H9 (cell line): Measurements from ENCODE around the gene CEACAM16. TPM values are rescaled to one million over a fixed set of nuclear protein-coding genes. Genes with fewer than 3 reads are reported as not detected.
"Not testable (repeated sequence)": the region's sequence is repeated elsewhere in the genome, so short reads cannot be mapped to it uniquely, and the experiment has no call there.

ENCODE experiments used
- DNase-seq: peaks from one replicate; pipeline ENCODE4 v3.0.0-alpha.2; 2017
- H2AFZ ChIP-seq: one replicate; pipeline ENCODE4 v1.6.1; 2013; ENCODE audit warnings: mild to moderate bottlenecking, low read length, control low read depth, moderate library complexity
- H2AK5ac ChIP-seq: 2 replicates; pipeline ENCODE4 v1.6.1; 2013; ENCODE audit warnings: low read length, control low read depth, mixed read lengths; ENCODE audit not compliant: insufficient read length
- H2BK120ac ChIP-seq: one replicate; pipeline ENCODE4 v1.6.1; 2013; ENCODE audit warnings: low read depth, mild to moderate bottlenecking, low read length, control low read depth, inconsistent platforms; ENCODE audit not compliant: poor library complexity, severe bottlenecking
- H2BK12ac ChIP-seq: 2 replicates; pipeline ENCODE4 v1.6.1; 2013; ENCODE audit warnings: low read length, control low read depth, mixed read lengths, low read depth; ENCODE audit not compliant: insufficient read length
- H2BK15ac ChIP-seq: 2 replicates; pipeline ENCODE4 v1.6.1; 2013; ENCODE audit warnings: low read depth, low read length, control low read depth
- H2BK20ac ChIP-seq: one replicate; pipeline ENCODE4 v1.6.1; 2013; ENCODE audit warnings: low read depth, mild to moderate bottlenecking, low read length, control low read depth, inconsistent platforms; ENCODE audit not compliant: poor library complexity, severe bottlenecking
- H2BK5ac ChIP-seq: 2 replicates; pipeline ENCODE4 v1.6.1; 2013; ENCODE audit warnings: low read length, control low read depth, mixed read lengths; ENCODE audit not compliant: insufficient read length
- H3K14ac ChIP-seq: 2 replicates; pipeline ENCODE4 v1.6.1; 2013; ENCODE audit warnings: low read length, control low read depth; ENCODE audit not compliant: insufficient read depth
- H3K18ac ChIP-seq: 2 replicates; pipeline ENCODE4 v1.6.1; 2013; ENCODE audit warnings: low read depth, mild to moderate bottlenecking, mixed read lengths, low read length, control low read depth; ENCODE audit not compliant: insufficient read length
- H3K23ac ChIP-seq: 2 replicates; pipeline ENCODE4 v1.6.1; 2013; ENCODE audit warnings: low read length, control low read depth, mixed read lengths, low read depth; ENCODE audit not compliant: insufficient read length
- H3K23me2 ChIP-seq: 2 replicates; pipeline ENCODE4 v1.6.1; 2013; ENCODE audit warnings: low read depth, mild to moderate bottlenecking, mixed read lengths, low read length, control low read depth; ENCODE audit not compliant: insufficient read length, poor library complexity, severe bottlenecking
- H3K27ac ChIP-seq: 2 replicates; pipeline ENCODE4 v1.5.1; 2013; ENCODE audit warnings: low read length, control low read depth, mixed read lengths, low read depth; ENCODE audit not compliant: insufficient read length
- H3K27me3 ChIP-seq: 2 replicates; pipeline ENCODE4 v1.6.1; 2013; ENCODE audit warnings: low read length, control low read depth, inconsistent platforms; ENCODE audit not compliant: insufficient read depth
- H3K4ac ChIP-seq: 2 replicates; pipeline ENCODE4 v1.6.1; 2013; ENCODE audit warnings: low read depth, mild to moderate bottlenecking, control low read depth, inconsistent platforms, low read length, moderate library complexity
- H3K4me1 ChIP-seq: 2 replicates; pipeline ENCODE4 v1.6.1; 2013; ENCODE audit warnings: low read length, control low read depth, inconsistent platforms; ENCODE audit not compliant: insufficient read depth
- H3K4me2 ChIP-seq: 2 replicates; pipeline ENCODE4 v1.6.1; 2013; ENCODE audit warnings: low read length, control low read depth, mixed read lengths; ENCODE audit not compliant: insufficient read length, insufficient read depth
- H3K56ac ChIP-seq: 2 replicates; pipeline ENCODE4 v1.6.1; 2013; ENCODE audit warnings: low read depth, mild to moderate bottlenecking, mixed read lengths, low read length, control low read depth; ENCODE audit not compliant: insufficient read length
- H3K79me1 ChIP-seq: 2 replicates; pipeline ENCODE4 v1.6.1; 2013; ENCODE audit warnings: low read depth, mild to moderate bottlenecking, moderate library complexity, low read length, control low read depth, inconsistent platforms; ENCODE audit not compliant: insufficient read depth, poor library complexity, severe bottlenecking
- H3K79me2 ChIP-seq: 2 replicates; pipeline ENCODE4 v1.6.1; 2013; ENCODE audit warnings: low read length, control low read depth, inconsistent platforms; ENCODE audit not compliant: insufficient read depth
- H3K9ac ChIP-seq: 2 replicates; pipeline ENCODE4 v1.6.1; 2013; ENCODE audit warnings: low read length, control low read depth, mixed read lengths; ENCODE audit not compliant: insufficient read length; ENCODE audit errors: extremely low read depth
- H3K9me3 ChIP-seq: one replicate; pipeline ENCODE4 v1.6.1; 2013; ENCODE audit warnings: low read depth, low read length, inconsistent platforms; ENCODE audit not compliant: control insufficient read depth
- H3T11ph ChIP-seq: one replicate; pipeline ENCODE4 v1.6.1; 2013; ENCODE audit warnings: mild to moderate bottlenecking, low read length, control low read depth, inconsistent platforms
- H4K20me1 ChIP-seq: one replicate; pipeline ENCODE4 v1.6.1; 2013; ENCODE audit not compliant: control insufficient read depth, insufficient read length, insufficient read depth
- H4K5ac ChIP-seq: 2 replicates; pipeline ENCODE4 v1.6.1; 2013; ENCODE audit warnings: low read depth, mild to moderate bottlenecking, mixed read lengths, low read length, control low read depth; ENCODE audit not compliant: insufficient read length
- H4K8ac ChIP-seq: replicated peaks from 2 replicates; pipeline ENCODE4 v1.6.1; 2013; ENCODE audit warnings: low read length, control low read depth, mixed read lengths, low read depth; ENCODE audit not compliant: insufficient read length
- H4K91ac ChIP-seq: 2 replicates; pipeline ENCODE4 v1.6.1; 2013; ENCODE audit warnings: low read depth, mild to moderate bottlenecking, moderate library complexity, mixed read lengths, low read length, control low read depth; ENCODE audit not compliant: insufficient read length
- H3K27ac Mint-ChIP-seq, 3 experiments: 2 replicates in 2 of 3; 3 replicates in 1 of 3; pipeline ENCODE4 v1.8.0; 2020 to 2021; ENCODE audit warnings: mixed read lengths in 3 of 3, mild to moderate bottlenecking in 1 of 3, moderate library complexity in 1 of 3
- H3K27me3 Mint-ChIP-seq: 2 replicates; pipeline ENCODE4 v1.8.0; 2021; ENCODE audit warnings: low read depth, mild to moderate bottlenecking, moderate library complexity, mixed read lengths
- H3K36me3 Mint-ChIP-seq, 3 experiments: 2 replicates in 2 of 3; 3 replicates in 1 of 3; pipeline ENCODE4 v1.8.0; 2020 to 2021; ENCODE audit warnings: low read depth in 3 of 3, mixed read lengths in 3 of 3; ENCODE audit not compliant: insufficient read depth in 1 of 3
- H3K4me1 Mint-ChIP-seq, 2 experiments: 2 replicates each; pipeline ENCODE4 v1.8.0; 2020; ENCODE audit warnings: mixed read lengths in 2 of 2
- H3K4me3 Mint-ChIP-seq, 2 experiments: 2 replicates in 1 of 2; 3 replicates in 1 of 2; pipeline ENCODE4 v1.8.0; 2020 to 2021; ENCODE audit warnings: mild to moderate bottlenecking in 2 of 2, mixed read lengths in 2 of 2, moderate library complexity in 1 of 2
- H3K9me3 Mint-ChIP-seq, 2 experiments: 2 replicates in 1 of 2; 3 replicates in 1 of 2; pipeline ENCODE4 v1.8.0; 2020; ENCODE audit warnings: mild to moderate bottlenecking in 2 of 2, mixed read lengths in 2 of 2, moderate library complexity in 1 of 2
- CTCF ChIP-seq: fragments of 200-600 bp; sonication (generic); conservative IDR thresholded peaks from 3 replicates; pipeline ENCODE4 v1.8.0; 2021; ENCODE audit warnings: antibody characterized with exemption, mild to moderate bottlenecking
- WGBS: extraction: QIAGEN DNeasy Blood & Tissue Kit; methylation state at CpG from one replicate; pipeline ENCODE4 v1.1.7; 2013; ENCODE audit warnings: missing lambda C conversion rate, low lambda C conversion rate, mixed read lengths; ENCODE audit not compliant: insufficient read length; ENCODE audit errors: extremely low coverage; 5-methylcytosine and 5-hydroxymethylcytosine counted together
- total RNA-seq: library from RNA; stranded (reverse); gene quantifications from 2 replicates; pipeline ENCODE4 v1.2.1, GENCODE V29; 2021

Gene CEACAM16
- total RNA-seq, 1 experiment from 2014 or later: not detected

GRCh38 chr19:44683434-44684210 is 15.3 kb upstream of the CEACAM16 start:
- Histone ChIP-seq H4K91ac (no peak overlapping the region), H4K20me1 (no peaks in the 10 kb centered on the region), H3K9ac (no peak overlapping the region), H3K79me2 (no peaks in the 10 kb centered on the region), H3K18ac (no peak overlapping the region), H3K4me1 (peaks cover 2% of the 10 kb centered on the region; the same call in 1 of the 2 replicates), H2AK5ac (no peak overlapping the region), H2BK5ac (no peak overlapping the region), H3K4ac (no peak overlapping the region), H3K4me2 (no peak overlapping the region), H3K56ac (no peak overlapping the region), H2BK120ac (no peak overlapping the region), H3T11ph (no peak overlapping the region), H2BK15ac (no peak overlapping the region), H3K79me1 (no peaks in the 10 kb centered on the region), H3K23me2 (no peaks in the 10 kb centered on the region), H2AFZ (no peak overlapping the region), H3K9me3 (no peaks in the 10 kb centered on the region), H3K23ac (no peak overlapping the region), H3K27ac (no peak overlapping the region), H2BK20ac (no peak overlapping the region), H4K8ac (no peak overlapping the region), H2BK12ac (no peak overlapping the region), H4K5ac (no peak overlapping the region), H3K27me3 (no peaks in the 10 kb centered on the region), H3K14ac (no peak overlapping the region)
- no peak overlapping the region for H3K4me3 Mint-ChIP-seq
- DNase-seq: no peak
- H3K9me3 Mint-ChIP-seq: no peaks in the 10 kb centered on the region
- no CpG with 5 or more reads among the region's 9 CpGs for WGBS
- peaks cover 11% of the 10 kb centered on the region for H3K27me3 Mint-ChIP-seq
- H3K4me1 Mint-ChIP-seq: peaks cover 5 to 9% of the 10 kb centered on the region in 2 experiments
- TF ChIP-seq CTCF: no peak
- H3K27ac Mint-ChIP-seq: no peak overlapping the region; a peak in 1 of 7 replicates
- no peaks in the 10 kb centered on the region for H3K36me3 Mint-ChIP-seq

GRCh38 chr19:44684396-44684795 is 14.6 kb upstream of the CEACAM16 start:
- not testable (repeated sequence) for H3K23me2 ChIP-seq, H3K9me3 ChIP-seq, DNase-seq, H3K27me3 ChIP-seq, H3K36me3 Mint-ChIP-seq, H3K4me2 ChIP-seq, H3K4ac ChIP-seq, H2AFZ ChIP-seq, H2BK12ac ChIP-seq, H3K4me3 Mint-ChIP-seq, H3K56ac ChIP-seq, H3K9me3 Mint-ChIP-seq, H3T11ph ChIP-seq, H4K91ac ChIP-seq, H2AK5ac ChIP-seq, H2BK5ac ChIP-seq, H2BK15ac ChIP-seq, H3K79me1 ChIP-seq, H4K8ac ChIP-seq, H3K27ac Mint-ChIP-seq, H3K27ac ChIP-seq, H3K79me2 ChIP-seq, H3K14ac ChIP-seq, H2BK20ac ChIP-seq, H3K4me1 ChIP-seq, H3K18ac ChIP-seq, H4K20me1 ChIP-seq, H3K9ac ChIP-seq, H4K5ac ChIP-seq, H2BK120ac ChIP-seq, H3K23ac ChIP-seq
- Mint-ChIP-seq H3K27me3 (peaks cover 11% of the 10 kb centered on the region), H3K4me1 (peaks cover 9 to 11% of the 10 kb centered on the region in 2 experiments)
- WGBS: 100% methylated on average over 1 of the region's 3 CpGs
